Measurements from ENCODE around the gene CCDC32. TPM values are rescaled to one million over a fixed set of nuclear protein-coding genes. Genes with fewer than 3 reads are reported as not detected.

Gene CCDC32
- 14.3 and 15.7 TPM in 2 replicates for total RNA-seq

GRCh38 chr15:40564591-40565332 is at the start of gene CCDC32:
TSS of gene CCDC32 (minus strand) at chr15:40565042. CDS start at chr15:40563015, 2,027 bp downstream.

GRCh38 chr15:40593588-40594428 is 29.0 kb upstream of the CCDC32 start, which contains the start of gene KNL1:
TSS of gene KNL1 (plus strand) at chr15:40594249. CDS start at chr15:40602932, 8,683 bp downstream.

GRCh38 chr15:40569129-40569953 is 4.5 kb upstream of the CCDC32 start, which contains the start of gene RPUSD2:
TSS of gene RPUSD2 (plus strand) at chr15:40569299. CDS start at chr15:40569338, 39 bp downstream.

Other genes starting within 250 kb of the CCDC32 start
- gene INAFM2, start 241.3 kb downstream of the CCDC32 start, total RNA-seq, result 8.3 and 10.6 TPM in 2 replicates
- gene CCDC9B, start 224.1 kb downstream of the CCDC32 start, total RNA-seq, result 5.3 and 36.4 TPM in 2 replicates
- gene PHGR1, start 214.0 kb downstream of the CCDC32 start, total RNA-seq, result not detected in 2 replicates
- gene DISP2, start 206.8 kb downstream of the CCDC32 start, total RNA-seq, result under 0.01 TPM in 2 replicates
- gene KNSTRN, start 182.3 kb downstream of the CCDC32 start, total RNA-seq, result 36.1 and 38.2 TPM in 2 replicates
- gene IVD, start 159.2 kb downstream of the CCDC32 start, total RNA-seq, result 18.3 and 21.9 TPM in 2 replicates
- gene BAHD1, start 124.1 kb downstream of the CCDC32 start, total RNA-seq, result 5.3 TPM in 2 replicates
- gene CHST14, start 94.1 kb downstream of the CCDC32 start, total RNA-seq, result 2.3 and 2.9 TPM in 2 replicates
- gene RPUSD2, start 4.3 kb upstream of the CCDC32 start, total RNA-seq, result 16.8 and 19.8 TPM in 2 replicates
- gene KNL1, start 29.2 kb upstream of the CCDC32 start, total RNA-seq, result 1.1 and 2.2 TPM in 2 replicates
- 0.21 and 2.4 TPM in 2 replicates for gene RAD51, start 130.1 kb upstream of the CCDC32 start, total RNA-seq
- 14.5 and 14.7 TPM in 2 replicates for gene RMDN3, start 190.2 kb upstream of the CCDC32 start, total RNA-seq
- 8.4 and 30.9 TPM in 2 replicates for gene GCHFR, start 199.0 kb upstream of the CCDC32 start, total RNA-seq
- gene C15orf62, start 204.9 kb upstream of the CCDC32 start, total RNA-seq, result 0.85 and 1.2 TPM in 2 replicates
- 29.4 and 29.9 TPM in 2 replicates for gene ZFYVE19, start 242.0 kb upstream of the CCDC32 start, total RNA-seq
- gene DNAJC17, start 242.4 kb upstream of the CCDC32 start, total RNA-seq, result 22.8 and 28.4 TPM in 2 replicates